Muscle layer of duodenum (tissue), 2 donors: ENCODE results near the gene PDRG1.
"Not testable (repeated sequence)": the region's sequence is repeated elsewhere in the genome, so short reads cannot be mapped to it uniquely, and the experiment has no call there.

Experiments used
- H3K27ac ChIP-seq: one replicate; pipeline ENCODE4 v1.7.0; 2013; ENCODE audit warnings: mild to moderate bottlenecking, low read length
- H3K27me3 ChIP-seq: one replicate; pipeline ENCODE4 v1.7.0; 2013; ENCODE audit warnings: low read depth, mild to moderate bottlenecking, control low read depth, low read length
- H3K36me3 ChIP-seq, 2 donors: one replicate each; pipeline ENCODE4 v1.7.0; 2013; ENCODE audit warnings: low read length in 2 of 2, control low read depth in 1 of 2, mild to moderate bottlenecking in 1 of 2; ENCODE audit not compliant: insufficient read depth in 2 of 2, control insufficient read depth in 1 of 2
- H3K4me1 ChIP-seq, 2 donors: one replicate each; pipeline ENCODE4 v1.7.0; 2013; ENCODE audit warnings: low read length in 2 of 2, mild to moderate bottlenecking in 2 of 2, control low read depth in 1 of 2, moderate library complexity in 1 of 2; ENCODE audit not compliant: insufficient read depth in 2 of 2, control insufficient read depth in 1 of 2
- H3K4me3 ChIP-seq, 2 donors: one replicate each; pipeline ENCODE4 v1.7.0; 2013; ENCODE audit warnings: low read length in 2 of 2, low read depth in 1 of 2, mild to moderate bottlenecking in 1 of 2
- H3K9me3 ChIP-seq, 2 donors: one replicate each; pipeline ENCODE4 v1.7.0; 2013; ENCODE audit warnings: low read length in 2 of 2, control low read depth in 1 of 2, mild to moderate bottlenecking in 1 of 2; ENCODE audit not compliant: control insufficient read depth in 1 of 2
- donor health status: healthy.

The PDRG1 gene

GRCh38 chr20:31923388-31924331, 28.2 kb downstream of the PDRG1 start:
- H3K27me3 ChIP-seq, result no peaks in the 10 kb centered on the region
- no peak overlapping the region for H3K4me3 ChIP-seq
- H3K27ac ChIP-seq, result no peak overlapping the region
- no peaks in the 10 kb centered on the region for H3K36me3 ChIP-seq
- H3K9me3 ChIP-seq, result no peaks in the 10 kb centered on the region
- no peaks in the 10 kb centered on the region for H3K4me1 ChIP-seq

DNA sequence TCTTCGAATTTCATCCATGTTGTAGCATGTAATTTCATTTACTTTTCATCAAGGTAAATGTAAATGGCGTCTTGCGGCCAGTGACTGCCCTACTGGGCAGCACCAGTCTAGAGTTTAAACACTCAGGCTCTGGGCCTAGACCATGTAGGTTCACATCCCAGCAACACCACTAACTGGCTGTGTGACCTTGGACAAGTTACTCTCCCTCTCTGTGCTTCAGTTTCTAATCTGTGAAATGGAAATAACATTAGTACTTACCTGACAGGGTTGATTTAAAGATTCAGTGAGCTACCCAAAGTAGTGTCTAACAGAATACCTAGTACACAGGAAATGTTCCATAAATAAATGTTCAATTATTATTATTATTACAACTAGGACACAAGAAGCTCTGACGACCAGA, 29.3 kb downstream of the PDRG1 start:
- no peaks in the 10 kb centered on the region for H3K36me3 ChIP-seq
- H3K4me3 ChIP-seq, result no peak overlapping the region
- H3K27me3 ChIP-seq, result no peaks in the 10 kb centered on the region
- H3K4me1 ChIP-seq, result no peaks in the 10 kb centered on the region
- H3K27ac ChIP-seq, result no peak overlapping the region
- H3K9me3 ChIP-seq, result no peaks in the 10 kb centered on the region

- no peak overlapping the region for H3K4me3 ChIP-seq
- H3K27me3 ChIP-seq, result no peaks in the 10 kb centered on the region
- no peak overlapping the region for H3K27ac ChIP-seq
- no peaks in the 10 kb centered on the region for H3K9me3 ChIP-seq
- no peaks in the 10 kb centered on the region for H3K36me3 ChIP-seq
- no peaks in the 10 kb centered on the region for H3K4me1 ChIP-seq
Observed at GRCh38 chr20:31922181-31922580, 29.7 kb downstream of the PDRG1 start.

- H3K27ac ChIP-seq, H3K36me3 ChIP-seq: not testable (repeated sequence)
Observed at GRCh38 chr20:31921480-31921879, 30.4 kb downstream of the PDRG1 start.

GRCh38 chr20:31920275-31920855, 31.5 kb downstream of the PDRG1 start:
- H3K27me3 ChIP-seq, result no peaks in the 10 kb centered on the region
- H3K27ac ChIP-seq, result no peak overlapping the region
- H3K9me3 ChIP-seq, result no peaks in the 10 kb centered on the region
- H3K4me1 ChIP-seq, result no peaks in the 10 kb centered on the region
- H3K4me3 ChIP-seq, result no peak overlapping the region
- no peaks in the 10 kb centered on the region for H3K36me3 ChIP-seq

More at GRCh38 chr20:31921480-31921879, 30.4 kb downstream of the PDRG1 start:
- not testable (repeated sequence) for H3K27me3 ChIP-seq, H3K4me1 ChIP-seq, H3K9me3 ChIP-seq, H3K4me3 ChIP-seq

- Histone ChIP-seq H3K27me3 (no peaks in the 10 kb centered on the region), H3K9me3 (no peaks in the 10 kb centered on the region), H3K4me3 (no peak overlapping the region), H3K4me1 (no peaks in the 10 kb centered on the region), H3K36me3 (no peaks in the 10 kb centered on the region), H3K27ac (no peak overlapping the region)
Observed at GRCh38 chr20:31919410-31920155, 32.3 kb downstream of the PDRG1 start.

GRCh38 chr20:31918466-31919105, 33.3 kb downstream of the PDRG1 start:
- H3K27me3 ChIP-seq, result no peaks in the 10 kb centered on the region
- H3K9me3 ChIP-seq, result no peaks in the 10 kb centered on the region
- no peak overlapping the region for H3K4me3 ChIP-seq
- H3K27ac ChIP-seq, result no peak overlapping the region
- H3K36me3 ChIP-seq, result no peaks in the 10 kb centered on the region
- H3K4me1 ChIP-seq, result no peaks in the 10 kb centered on the region

DNA sequence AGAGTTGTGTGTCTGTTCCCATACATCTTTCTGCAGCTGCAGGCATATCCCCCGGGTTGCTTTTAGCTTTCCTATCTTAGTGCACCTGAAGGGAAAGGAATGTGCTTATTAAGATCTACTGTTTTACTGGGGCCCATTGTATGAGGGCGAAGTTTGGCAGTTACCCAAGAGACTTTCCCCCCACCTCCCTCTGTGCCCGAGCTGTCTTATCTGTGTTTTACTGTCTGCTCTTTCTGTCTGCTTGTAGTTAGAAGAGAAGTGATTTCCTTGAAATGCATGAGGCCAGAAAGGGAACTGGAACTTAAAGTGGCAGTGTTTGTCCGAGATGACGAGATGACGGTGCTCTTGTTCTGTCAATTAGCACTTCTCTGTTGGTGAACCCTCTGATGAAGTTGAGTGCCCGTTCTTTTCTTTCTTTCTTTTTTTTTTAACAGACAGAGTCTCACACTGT, 33.9 kb downstream of the PDRG1 start:
- not testable (repeated sequence) for H3K36me3 ChIP-seq, H3K27ac ChIP-seq, H3K27me3 ChIP-seq, H3K4me1 ChIP-seq, H3K9me3 ChIP-seq, H3K4me3 ChIP-seq

- H3K4me1 ChIP-seq, result no peaks in the 10 kb centered on the region
- no peaks in the 10 kb centered on the region for H3K9me3 ChIP-seq
- H3K36me3 ChIP-seq, result no peaks in the 10 kb centered on the region
- H3K27ac ChIP-seq, result no peak overlapping the region
- no peaks in the 10 kb centered on the region for H3K27me3 ChIP-seq
- no peak overlapping the region for H3K4me3 ChIP-seq
Observed at GRCh38 chr20:31916708-31917107, 35.1 kb downstream of the PDRG1 start.

DNA sequence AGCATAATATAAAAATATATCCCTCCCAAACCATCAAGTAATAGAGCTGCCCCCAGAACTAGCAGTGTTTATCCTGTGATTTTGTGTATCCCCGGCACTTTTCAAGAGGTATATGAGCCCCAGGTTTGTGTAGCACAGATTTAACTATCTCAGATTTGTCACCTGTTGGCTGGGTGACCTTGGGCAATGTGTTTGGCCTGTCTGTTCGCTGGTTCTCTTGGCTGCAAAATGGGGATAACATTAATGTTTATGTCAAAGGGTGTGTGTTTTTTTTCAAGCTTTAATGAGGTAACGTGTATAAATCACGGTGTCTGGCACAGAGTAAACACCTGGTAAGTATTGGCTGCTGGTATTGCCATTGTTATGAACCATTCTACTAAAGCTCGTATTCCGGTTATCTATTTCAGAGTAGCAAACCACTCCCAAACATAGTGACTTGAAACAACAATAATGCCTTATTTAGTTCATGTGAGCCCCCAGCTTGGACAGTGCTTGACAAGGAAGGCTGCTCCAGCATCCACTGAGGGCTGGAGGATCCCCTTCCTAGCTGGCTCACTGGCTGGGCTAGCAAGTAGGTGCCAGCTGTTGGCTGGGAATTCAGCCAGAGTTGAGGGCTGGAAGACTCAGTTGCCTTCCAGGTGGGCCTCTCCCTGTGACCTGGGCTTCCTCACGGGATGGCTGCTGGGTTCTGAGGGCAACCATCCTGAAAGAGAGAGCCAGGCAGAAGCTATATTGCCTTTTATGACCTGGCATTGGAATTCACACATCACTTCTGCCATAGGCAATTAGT, 36.2 kb downstream of the PDRG1 start:
- Histone ChIP-seq H3K4me1 (no peaks in the 10 kb centered on the region), H3K27me3 (no peaks in the 10 kb centered on the region), H3K9me3 (no peaks in the 10 kb centered on the region), H3K4me3 (no peak overlapping the region), H3K27ac (no peak overlapping the region), H3K36me3 (no peaks in the 10 kb centered on the region)
